ENCODE data around the gene EPHA7. TPM values are rescaled to one million over a fixed set of nuclear protein-coding genes. Genes with fewer than 3 reads are reported as not detected.
A peak's percentile ranks its signal among the peaks of the same experiment; 100 is the strongest.

Gene EPHA7
- total RNA-seq = 19.2 and 20.2 TPM in 2 replicates
- polyA plus RNA-seq = 5.9 and 6.9 TPM in 2 replicates

GRCh38 chr6:93419304-93420162, at the start of gene EPHA7:
TSS of gene EPHA7 (minus strand) at chr6:93419559. CDS start at chr6:93419341, 218 bp downstream.
- no peaks in the 10 kb centered on the region for H4K20me1 ChIP-seq (ENCODE audit: insufficient read depth, poor library complexity, severe bottlenecking)
- 2% methylated on average over 44 of the region's 50 CpGs for WGBS (ENCODE audit: low lambda C conversion rate, missing lambda C conversion rate)
- peaks cover 31% of the 10 kb centered on the region for H3K27me3 ChIP-seq

GRCh38 chr6:93468291-93468690, 48.9 kb upstream of the EPHA7 start:
- H3K79me2 ChIP-seq = no peaks in the 10 kb centered on the region
- TF ChIP-seq EZH2phosphoT487 (IDR thresholded peaks at IDR 0.05; ENCODE audit: low read depth, severe bottlenecking, unreplicated experiment) (no peak), CTCF (IDR thresholded peaks at IDR 0.05; ENCODE audit: poor library complexity) (no peak), EZH2 (IDR thresholded peaks at IDR 0.05; ENCODE audit: borderline replicate concordance) (no peak)
- DNase-seq (ENCODE audit: low spot score) = peak; percentile 13
- no peaks in the 10 kb centered on the region for H3K9me2 ChIP-seq (replicated peaks; ENCODE audit: insufficient read depth)
- 15% methylated on average over 4 of the region's 4 CpGs for WGBS (ENCODE audit: low lambda C conversion rate, missing lambda C conversion rate)
- no peaks in the 10 kb centered on the region for H3K36me3 ChIP-seq (replicated peaks; ENCODE audit: insufficient read depth, low read depth)
- no peak overlapping the region for H3K27ac ChIP-seq
- no peak overlapping the region for H2AFZ ChIP-seq
- H3K4me2 ChIP-seq = peak overlapping the region; percentile 27
- no peaks in the 10 kb centered on the region for H3K27me3 ChIP-seq
- H4K20me1 ChIP-seq (ENCODE audit: insufficient read depth, poor library complexity, severe bottlenecking) = no peaks in the 10 kb centered on the region
- no peaks in the 10 kb centered on the region for H3K9me3 ChIP-seq (ENCODE audit: low read depth)
- no peak overlapping the region for H3K4me3 ChIP-seq
- no peaks in the 10 kb centered on the region for H3K4me1 ChIP-seq (ENCODE audit: insufficient read depth)

More at GRCh38 chr6:93419304-93420162, at the start of gene EPHA7:
- no peaks in the 10 kb centered on the region for H3K9me3 ChIP-seq (ENCODE audit: low read depth)
- H3K9me2 ChIP-seq (replicated peaks; ENCODE audit: insufficient read depth) = no peaks in the 10 kb centered on the region
- peak within 1 kb of the TSS; percentile 58 for H2AFZ ChIP-seq
- H3K4me2 ChIP-seq = peak within 1 kb of the TSS; percentile 83
- peaks cover 21% of the 10 kb centered on the region for H3K79me2 ChIP-seq
- DNase-seq (ENCODE audit: low spot score) = peak; percentile 97
- H3K27ac ChIP-seq = peak within 1 kb of the TSS; percentile 83
- no peaks in the 10 kb centered on the region for H3K36me3 ChIP-seq (replicated peaks; ENCODE audit: insufficient read depth, low read depth)
- H3K4me1 ChIP-seq (ENCODE audit: insufficient read depth) = no peaks in the 10 kb centered on the region
- H3K4me3 ChIP-seq = peak within 1 kb of the TSS; percentile 72
- no peak for TF ChIP-seq CTCF (IDR thresholded peaks at IDR 0.05; ENCODE audit: poor library complexity)
- TF ChIP-seq EZH2phosphoT487 (IDR thresholded peaks at IDR 0.05; ENCODE audit: low read depth, severe bottlenecking, unreplicated experiment) = no peak
- TF ChIP-seq EZH2 (IDR thresholded peaks at IDR 0.05; ENCODE audit: borderline replicate concordance) = no peak

DNA sequence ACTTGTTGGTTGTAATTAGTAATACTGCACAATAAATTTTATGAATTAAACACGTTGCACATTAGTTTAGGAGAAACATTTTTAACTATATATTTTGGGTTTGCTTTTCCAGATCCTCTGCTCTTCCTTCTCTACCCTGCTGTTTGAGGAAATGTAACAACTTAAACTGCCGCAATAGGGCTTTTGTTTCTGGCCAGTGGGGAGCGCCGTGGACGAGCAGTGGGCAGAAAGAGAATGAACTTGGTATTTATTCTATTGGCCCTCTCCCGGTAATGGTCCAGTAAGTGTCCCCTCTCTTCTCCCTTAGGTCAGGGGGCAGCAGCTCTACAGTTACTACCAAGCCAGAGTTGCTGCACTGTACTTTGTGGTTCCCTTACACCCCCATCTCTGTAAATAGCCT, 35.2 kb upstream of the EPHA7 start:
- H3K36me3 ChIP-seq (replicated peaks; ENCODE audit: insufficient read depth, low read depth) = no peaks in the 10 kb centered on the region
- H3K9me2 ChIP-seq (replicated peaks; ENCODE audit: insufficient read depth) = no peaks in the 10 kb centered on the region
- no peak overlapping the region for H3K27ac ChIP-seq
- no peak overlapping the region for H2AFZ ChIP-seq
- TF ChIP-seq CTCF (IDR thresholded peaks at IDR 0.05; ENCODE audit: poor library complexity) (no peak), EZH2phosphoT487 (IDR thresholded peaks at IDR 0.05; ENCODE audit: low read depth, severe bottlenecking, unreplicated experiment) (no peak)
- no peaks in the 10 kb centered on the region for H3K4me1 ChIP-seq (ENCODE audit: insufficient read depth)
- no peak overlapping the region for H3K4me2 ChIP-seq
- no peaks in the 10 kb centered on the region for H3K9me3 ChIP-seq (ENCODE audit: low read depth)
- DNase-seq (ENCODE audit: low spot score) = no peak
- H3K79me2 ChIP-seq = no peaks in the 10 kb centered on the region
- no peaks in the 10 kb centered on the region for H3K27me3 ChIP-seq
- no peak overlapping the region for H3K4me3 ChIP-seq
- 80% methylated on average over 6 of the region's 6 CpGs for WGBS (ENCODE audit: low lambda C conversion rate, missing lambda C conversion rate)
- no peaks in the 10 kb centered on the region for H4K20me1 ChIP-seq (ENCODE audit: insufficient read depth, poor library complexity, severe bottlenecking)

All from hepatocyte (in vitro differentiated cells).